ENCODE data around the gene LCK. TPM values are rescaled to one million over a fixed set of nuclear protein-coding genes. Genes with fewer than 3 reads are reported as not detected.

Gene LCK
- total RNA-seq (2013; cell fraction: nucleolus; rRNA removed) = 18.5 and 22.2 TPM in 2 replicates
- total RNA-seq (2014; rRNA removed) (173 and 179 TPM in 2 replicates), total RNA-seq (2014; rRNA removed; fragmentation: Illumina TruSeq; extraction: Trizol) (97.7 and 109 TPM in 2 replicates), total RNA-seq (2021) (126 and 143 TPM in 2 replicates), polyA plus RNA-seq (2011; rRNA removed) (27.3 and 49.7 TPM in 2 replicates), polyA plus RNA-seq (2014; fragmentation: Illumina TruSeq; extraction: Trizol) (60.5 and 107 TPM in 2 replicates), polyA plus RNA-seq (2014; fragmentation: Nextera tagmentation; extraction: Ambion mirVana) (10 to 100 TPM; 31.5 to 46.0 TPM), polyA plus RNA-seq (2014; rRNA removed) (130 and 141 TPM in 2 replicates), polyA plus RNA-seq (2016; fragmentation: Nextera tagmentation; extraction: Ambion mirVana) (100 to 1,000 TPM; 148 to 162 TPM), polyA minus RNA-seq (2011; rRNA and poly(A)+ RNA removed) (44.6 and 73.7 TPM in 2 replicates), Bru-seq, nascent RNA (percentile 42 among the genes with signal in this experiment), BruChase-seq, experiment 1, labeled RNA remaining after a 6-hour chase (percentile 42 among the genes with signal in this experiment), BruChase-seq, experiment 2, labeled RNA remaining after a 2-hour chase (percentile 41 among the genes with signal in this experiment)
- 43.6 TPM for polyA plus RNA-seq (2011; ENCODE audit: low read depth)
- 65.6 and 72.1 TPM in 2 replicates for polyA plus RNA-seq (2011; cell fraction: cytosol; rRNA removed)
- polyA plus RNA-seq (2011; cell fraction: nucleus; rRNA removed) = 103 and 120 TPM in 2 replicates
- polyA plus RNA-seq (2012) = 75.9 and 88.9 TPM in 2 replicates
- 18.1 and 22.3 TPM in 2 replicates for polyA minus RNA-seq (2011; cell fraction: cytosol; rRNA and poly(A)+ RNA removed)
- polyA minus RNA-seq (2011; cell fraction: nucleus; rRNA and poly(A)+ RNA removed) = 19.1 and 27.7 TPM in 2 replicates
- long read RNA-seq, experiment 1, transcript LCK-202 (13 exons, 2,117 nt) = major isoform, 42 of 51 reads
- long read RNA-seq, experiment 1, partial matches to known transcripts = 3 of 51 reads
- long read RNA-seq, experiment 1, other reads (novel, unspliced or antisense) = 6 of 51 reads
- long read RNA-seq, experiment 2, transcript LCK-202 (13 exons, 2,117 nt) = major isoform, 90 of 103 reads
- long read RNA-seq, experiment 2, partial matches to known transcripts = 4 of 103 reads
- long read RNA-seq, experiment 2, other reads (novel, unspliced or antisense) = 8 of 103 reads

- H3K27me3 ChIP-seq (replicated peaks in 1 of 2; ENCODE audit: control insufficient read depth in 2 of 2, insufficient read depth in 2 of 2, low read length in 1 of 2) = no peaks in the 10 kb centered on the region
- no peak for DNase-seq (ENCODE audit: low read depth, low spot score)
- no peaks in the 10 kb centered on the region for H3K9me3 ChIP-seq (replicated peaks; ENCODE audit: control insufficient read depth, insufficient read depth, low read length)
- H3K4me1 ChIP-seq (ENCODE audit: control insufficient read depth, insufficient read depth, low read length) = peaks cover 78% of the 10 kb centered on the region
- in situ Hi-C loops (cut with MboI) = no loop called here
- H3K27ac ChIP-seq (ENCODE audit: control insufficient read depth, insufficient read depth) = peak within 1 kb of the TSS; percentile 89
- ATAC-seq = peak; percentile 7
- POLR2A ChIA-PET = interaction anchor here (0.5 to 3.5 kb wide), 10 partner anchors 8 to 109 kb away, joined by 3 to 21 read pairs (median 5); partner anchors contain the start of gene MARCKSL1
- H3K4me3 ChIP-seq = peak within 1 kb of the TSS; percentile 63
- RAD21 ChIA-PET (ENCODE audit: unreplicated experiment) = interaction anchor here (0.6 to 4.7 kb wide), 10 partner anchors 10 to 371 kb away, joined by 3 to 45 read pairs (median 8); partner anchors contain the start of genes HDAC1 and MARCKSL1
- no peaks in the 10 kb centered on the region; a peak in 1 of 4 replicates for H3K36me3 ChIP-seq (ENCODE audit: control insufficient read depth in 2 of 2, insufficient read depth in 2 of 2, low read length in 1 of 2)
- intact Hi-C loops (cut with micrococcal nuclease; ENCODE audit: unreplicated experiment) = loop anchor here (5.0 kb wide), 1 partner anchor 66 kb away; no protein-coding TSS in a partner anchor
- H3K4me2 ChIP-seq (ENCODE audit: control insufficient read depth, insufficient read depth) = peak within 1 kb of the TSS; percentile 99
- SMC1A ChIA-PET (ENCODE audit: uncharacterized antibody, unreplicated experiment) = interaction anchor here (1.3 to 14.4 kb wide), 9 partner anchors 8 to 67 kb away, joined by 3 to 124 read pairs (median 12); partner anchors contain the start of genes DCDC2B and HDAC1
- H2AFZ ChIP-seq (ENCODE audit: control insufficient read depth, low read depth, low read length) = peak within 1 kb of the TSS; percentile 75
- no peaks in the 10 kb centered on the region for H4K20me1 ChIP-seq (ENCODE audit: control insufficient read depth, insufficient read depth)
- 9% methylated on average over 25 of the region's 25 CpGs for WGBS (ENCODE audit: insufficient coverage, insufficient replicate concordance, low lambda C conversion rate, missing lambda C conversion rate)
- CTCF ChIA-PET = interaction anchor here (1.1 to 9.6 kb wide), 7 partner anchors 12 to 66 kb away, joined by 3 to 123 read pairs (median 14); partner anchors contain the start of gene HDAC1
- no peak for FAIRE-seq
- BruUV-seq (replicated peaks) = TSS peak; percentile 77
- H3K79me2 ChIP-seq (ENCODE audit: control insufficient read depth, insufficient read depth, low read length) = peaks cover 54% of the 10 kb centered on the region
- peak within 1 kb of the TSS; percentile 75 for H3K9ac ChIP-seq (ENCODE audit: control insufficient read depth, insufficient read depth, low read length)
- TF ChIP-seq ZNF384 (IDR thresholded peaks at IDR 0.05; ENCODE audit: borderline replicate concordance, low read depth, low read length) = no peak
- no peak for TF ChIP-seq CHD1 (IDR thresholded peaks at IDR 0.05; ENCODE audit: low read depth, low read length)
- no peak for TF ChIP-seq USF2 (IDR thresholded peaks at IDR 0.05; ENCODE audit: borderline replicate concordance, low read depth, low read length)
- peak; percentile 67; the same call in 1 of the 3 replicates for TF ChIP-seq POU2F2 (IDR thresholded peaks at IDR 0.05; ENCODE audit: borderline replicate concordance, low read depth, low read length)
- no peak for TF ChIP-seq STAT3 (IDR thresholded peaks at IDR 0.05; ENCODE audit: low read depth, low read length)
- no peak for TF ChIP-seq PKNOX1 (IDR thresholded peaks at IDR 0.05)
- peak; percentile 5; the same call in 1 of the 2 replicates for TF ChIP-seq ZNF592 (IDR thresholded peaks at IDR 0.05)
- TF ChIP-seq WRNIP1 (IDR thresholded peaks at IDR 0.05; ENCODE audit: borderline replicate concordance, low read depth, low read length) = no peak
- TF ChIP-seq CREM (IDR thresholded peaks at IDR 0.05; ENCODE audit: low read depth) = peak; percentile 25; the same call in 1 of the 2 replicates
- no peak for TF ChIP-seq HCFC1 (IDR thresholded peaks at IDR 0.05; ENCODE audit: low read length)
- no peak for TF ChIP-seq MTA3 (IDR thresholded peaks at IDR 0.05; ENCODE audit: borderline replicate concordance, low read length)
These were observed at the start of gene LCK for GRCh38 chr1:32250893-32251716. Gene LCK (plus strand): TSS chr1:32251265. CDS start chr1:32274330, 23,065 bp downstream.
